ENCODE results near the gene HOMER2.
"Not testable (repeated sequence)": the region's sequence is repeated elsewhere in the genome, so short reads cannot be mapped to it uniquely, and the experiment has no call there.

The HOMER2 gene

GRCh38 chr15:82835391-82835917, 117.1 kb downstream of the HOMER2 start:
- no peak for DNase-seq (ENCODE audit: low spot score)

GRCh38 chr15:82833362-82833682, 119.2 kb downstream of the HOMER2 start:
- DNase-seq (ENCODE audit: low spot score), result no peak

DNA sequence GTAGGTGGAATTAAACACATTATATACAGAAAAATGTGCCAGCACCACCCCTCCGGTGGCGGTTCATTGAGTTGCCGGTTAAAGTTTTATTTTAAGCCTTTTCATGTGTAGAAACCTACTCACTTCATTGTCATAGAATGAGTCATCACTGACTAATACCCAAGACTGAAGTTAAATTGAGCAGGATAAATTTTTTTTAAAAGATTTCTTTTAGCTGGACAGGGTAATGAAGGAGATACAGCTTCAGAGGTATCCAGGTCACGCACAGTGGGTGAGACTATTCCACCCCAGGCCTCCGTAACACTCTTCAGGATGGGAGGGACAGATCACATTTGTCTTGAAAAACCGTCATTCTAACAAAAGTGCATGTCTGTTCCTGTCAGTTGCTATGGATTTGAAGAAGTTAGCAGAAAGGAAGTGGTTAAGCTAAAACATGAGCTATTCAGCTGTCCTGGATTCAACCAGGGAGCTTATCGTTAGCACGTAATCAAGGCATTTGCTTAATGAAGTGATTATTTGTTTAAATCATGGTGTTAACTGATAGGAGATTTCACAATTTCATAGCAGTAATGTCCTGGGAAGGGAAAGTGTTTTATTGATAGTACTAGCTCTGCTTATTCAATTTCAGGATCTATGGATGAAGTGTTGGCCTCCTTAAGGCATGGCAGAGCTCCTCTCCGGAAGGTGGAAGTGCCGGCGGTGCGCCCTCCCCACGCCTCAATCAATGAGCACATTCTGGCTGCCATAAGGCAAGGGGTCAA, 119.7 kb downstream of the HOMER2 start:
- no peak for DNase-seq (ENCODE audit: low spot score)

DNA sequence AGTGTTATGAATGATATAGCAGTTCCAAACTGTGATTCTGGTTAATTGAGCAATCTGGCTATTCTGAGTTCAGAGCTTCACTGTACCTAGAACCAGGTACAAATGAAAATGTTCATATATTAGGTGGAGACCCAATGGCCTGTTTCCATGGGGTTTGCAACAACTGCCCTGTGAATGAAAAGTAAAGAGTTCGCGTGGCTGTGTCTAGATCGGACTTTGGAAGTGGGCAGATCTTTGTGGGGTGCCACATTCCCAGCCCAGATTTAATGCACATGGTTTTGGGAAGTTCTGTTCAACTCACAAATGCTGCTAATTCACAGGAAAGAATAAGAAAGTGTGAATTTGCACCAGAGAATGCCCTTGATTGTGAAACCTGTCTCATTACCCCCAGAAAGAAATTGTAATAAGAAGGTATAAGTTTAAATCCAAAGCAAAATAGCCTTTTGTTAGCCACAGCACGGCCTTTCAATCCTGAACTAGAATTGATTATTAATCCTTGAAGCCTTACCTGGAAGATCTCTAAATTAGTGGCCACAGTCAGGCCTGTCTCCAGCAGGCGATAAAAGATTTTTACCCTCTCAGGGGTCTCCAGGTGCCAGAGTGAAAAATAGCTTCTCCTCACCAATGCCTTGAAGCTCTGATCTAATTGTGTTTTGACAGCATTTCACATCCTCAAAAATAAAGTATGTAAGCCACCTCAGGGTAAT, 120.5 kb downstream of the HOMER2 start:
- no peak for DNase-seq (ENCODE audit: low spot score)

GRCh38 chr15:82830427-82831173, 121.9 kb downstream of the HOMER2 start:
- DNase-seq (ENCODE audit: low spot score), result no peak

GRCh38 chr15:82829234-82829633, 123.3 kb downstream of the HOMER2 start:
- no peak for DNase-seq (ENCODE audit: low spot score)

DNA sequence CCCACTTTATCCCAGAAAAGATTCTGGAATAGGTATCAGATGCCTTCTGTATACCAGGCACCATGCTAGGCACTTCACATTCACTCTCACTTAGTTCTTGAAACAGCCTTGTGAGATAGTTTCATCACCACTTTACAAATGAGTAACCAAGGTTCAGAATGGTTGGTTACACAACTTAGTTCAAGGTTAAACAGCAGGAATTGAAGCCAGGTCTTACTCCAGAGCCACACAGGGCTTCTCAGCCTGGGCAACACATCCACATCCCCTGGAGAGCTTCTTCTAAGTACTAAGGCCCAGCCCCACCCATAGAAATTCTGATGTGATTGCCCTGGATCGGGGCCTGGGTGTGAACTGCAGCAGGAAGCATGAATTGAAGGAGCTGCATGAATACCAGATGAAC, 124.4 kb downstream of the HOMER2 start:
- no peak for DNase-seq (ENCODE audit: low spot score)

- DNase-seq (ENCODE audit: low spot score), result no peak
Observed at GRCh38 chr15:82823049-82823448, 129.5 kb downstream of the HOMER2 start.

GRCh38 chr15:82821851-82822250, 130.7 kb downstream of the HOMER2 start:
- not testable (repeated sequence) for DNase-seq (ENCODE audit: low spot score)

- DNase-seq (ENCODE audit: low spot score), result not testable (repeated sequence)
Observed at GRCh38 chr15:82821396-82821795, 131.1 kb downstream of the HOMER2 start.

GRCh38 chr15:82820128-82820527, 132.4 kb downstream of the HOMER2 start:
- DNase-seq (ENCODE audit: low spot score), result no peak

GRCh38 chr15:82812994-82813393, 139.5 kb downstream of the HOMER2 start:
- DNase-seq (ENCODE audit: low spot score), result no peak

GRCh38 chr15:82810890-82811426, 141.6 kb downstream of the HOMER2 start:
- DNase-seq (ENCODE audit: low spot score), result no peak

- peak; percentile 32 for DNase-seq (ENCODE audit: low spot score)
Observed at GRCh38 chr15:82810061-82810889, 142.2 kb downstream of the HOMER2 start.

- DNase-seq (ENCODE audit: low spot score), result peak; percentile 97
Observed at GRCh38 chr15:82809308-82810060, 143.0 kb downstream of the HOMER2 start, which contains the start of gene WHAMM. Gene WHAMM (plus strand): TSS chr15:82809628. CDS start chr15:82809727, 99 bp downstream.

- DNase-seq (ENCODE audit: low spot score), result peak; percentile 22
Observed at GRCh38 chr15:82808634-82809041, 143.9 kb downstream of the HOMER2 start.

GRCh38 chr15:82807920-82808633, 144.4 kb downstream of the HOMER2 start:
- no peak for DNase-seq (ENCODE audit: low spot score)

DNA sequence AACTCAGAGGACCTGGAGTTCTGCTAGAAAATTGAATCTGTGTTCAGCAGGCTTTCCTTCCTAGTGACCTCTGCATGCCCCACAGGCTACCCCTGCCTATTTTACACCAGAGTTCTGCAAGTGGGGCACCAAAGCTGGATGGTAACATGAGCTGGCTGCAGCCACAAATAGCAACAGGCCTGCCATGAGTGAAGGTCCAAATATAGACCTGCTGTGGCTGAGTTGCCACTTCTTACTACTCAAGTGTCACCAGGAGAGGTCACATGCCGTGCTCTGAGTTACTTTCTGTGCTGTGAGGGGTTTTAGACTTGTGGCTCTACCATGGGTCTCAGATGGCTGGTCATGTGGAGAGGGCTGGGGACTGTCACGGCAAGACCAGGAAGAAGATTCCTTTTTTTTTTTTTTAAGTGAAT, 146.5 kb downstream of the HOMER2 start, which contains the start of gene FSD2:
Gene FSD2 (minus strand): TSS at position 76 of the 413 bp plus-strand sequence. CDS start 18,679 bp downstream, outside the sequence.
- peak; percentile 26 for DNase-seq (ENCODE audit: low spot score)

- DNase-seq (ENCODE audit: low spot score), result no peak
Observed at GRCh38 chr15:82804575-82804949, 148.0 kb downstream of the HOMER2 start.
